ENCODE data around the gene AGRP. TPM values are rescaled to one million over a fixed set of nuclear protein-coding genes. Genes with fewer than 3 reads are reported as not detected.
"Not testable (repeated sequence)": the region's sequence is repeated elsewhere in the genome, so short reads cannot be mapped to it uniquely, and the experiment has no call there.

Gene AGRP
- polyA plus RNA-seq, 1 experiment = not detected

- POLR2A ChIA-PET = no interaction called here
- CTCF ChIA-PET = interaction anchor here (0.7 to 4.1 kb wide), 4 partner anchors 9 to 122 kb away, joined by 3 to 20 read pairs (median 8); partner anchors contain the start of gene ATP6V0D1
- Histone ChIP-seq H3K36me3 (ENCODE audit: control insufficient read depth, insufficient read depth, low read length) (no peaks in the 10 kb centered on the region), H3K27me3 (ENCODE audit: control insufficient read depth, insufficient read depth, low read length) (no peaks in the 10 kb centered on the region), H3K4me3 (ENCODE audit: low read depth, low read length) (no peak overlapping the region)
- TF ChIP-seq, protein P1, sequence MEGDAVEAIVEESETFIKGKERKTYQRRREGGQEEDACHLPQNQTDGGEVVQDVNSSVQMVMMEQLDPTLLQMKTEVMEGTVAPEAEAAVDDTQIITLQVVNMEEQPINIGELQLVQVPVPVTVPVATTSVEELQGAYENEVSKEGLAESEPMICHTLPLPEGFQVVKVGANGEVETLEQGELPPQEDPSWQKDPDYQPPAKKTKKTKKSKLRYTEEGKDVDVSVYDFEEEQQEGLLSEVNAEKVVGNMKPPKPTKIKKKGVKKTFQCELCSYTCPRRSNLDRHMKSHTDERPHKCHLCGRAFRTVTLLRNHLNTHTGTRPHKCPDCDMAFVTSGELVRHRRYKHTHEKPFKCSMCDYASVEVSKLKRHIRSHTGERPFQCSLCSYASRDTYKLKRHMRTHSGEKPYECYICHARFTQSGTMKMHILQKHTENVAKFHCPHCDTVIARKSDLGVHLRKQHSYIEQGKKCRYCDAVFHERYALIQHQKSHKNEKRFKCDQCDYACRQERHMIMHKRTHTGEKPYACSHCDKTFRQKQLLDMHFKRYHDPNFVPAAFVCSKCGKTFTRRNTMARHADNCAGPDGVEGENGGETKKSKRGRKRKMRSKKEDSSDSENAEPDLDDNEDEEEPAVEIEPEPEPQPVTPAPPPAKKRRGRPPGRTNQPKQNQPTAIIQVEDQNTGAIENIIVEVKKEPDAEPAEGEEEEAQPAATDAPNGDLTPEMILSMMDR (IDR thresholded peaks at IDR 0.05; ENCODE audit: insufficient read depth, low read depth, low read length) = no peak
- DNase-seq (ENCODE audit: low read depth) = no peak
Observed at GRCh38 chr16:67504031-67505021, 21.0 kb upstream of the AGRP start.

- POLR2A ChIA-PET = no interaction called here
- CTCF ChIA-PET = interaction anchor here (0.5 to 6.1 kb wide), 3 partner anchors 15 to 395 kb away, joined by 3 to 34 read pairs (median 7); no protein-coding TSS in a partner anchor
- DNase-seq (ENCODE audit: low read depth) = no peak
Observed at GRCh38 chr16:67499106-67499505, 15.8 kb upstream of the AGRP start.

GRCh38 chr16:67490335-67491096, 7.2 kb upstream of the AGRP start:
- ChIA-PET POLR2A (no interaction called here), CTCF (interaction anchor here (0.6 to 4.1 kb wide), 7 partner anchors 8 to 305 kb away, joined by 3 to 27 read pairs (median 5); partner anchors contain the start of genes ATP6V0D1 and CARMIL2)
- TF ChIP-seq, protein P1 (IDR thresholded peaks at IDR 0.05; ENCODE audit: insufficient read depth, low read depth, low read length) = no peak
- Histone ChIP-seq H3K4me3 (ENCODE audit: low read depth, low read length) (no peak overlapping the region), H3K36me3 (ENCODE audit: control insufficient read depth, insufficient read depth, low read length) (no peaks in the 10 kb centered on the region), H3K27me3 (ENCODE audit: control insufficient read depth, insufficient read depth, low read length) (no peaks in the 10 kb centered on the region)
- no peak for DNase-seq (ENCODE audit: low read depth)

More at GRCh38 chr16:67499106-67499505, 15.8 kb upstream of the AGRP start:
- H3K27me3 ChIP-seq (ENCODE audit: control insufficient read depth, insufficient read depth, low read length) = no peaks in the 10 kb centered on the region
- TF ChIP-seq, protein P1 (IDR thresholded peaks at IDR 0.05; ENCODE audit: insufficient read depth, low read depth, low read length) = no peak
- H3K36me3 ChIP-seq (ENCODE audit: control insufficient read depth, insufficient read depth, low read length) = no peaks in the 10 kb centered on the region
- H3K4me3 ChIP-seq (ENCODE audit: low read depth, low read length) = no peak overlapping the region

DNA sequence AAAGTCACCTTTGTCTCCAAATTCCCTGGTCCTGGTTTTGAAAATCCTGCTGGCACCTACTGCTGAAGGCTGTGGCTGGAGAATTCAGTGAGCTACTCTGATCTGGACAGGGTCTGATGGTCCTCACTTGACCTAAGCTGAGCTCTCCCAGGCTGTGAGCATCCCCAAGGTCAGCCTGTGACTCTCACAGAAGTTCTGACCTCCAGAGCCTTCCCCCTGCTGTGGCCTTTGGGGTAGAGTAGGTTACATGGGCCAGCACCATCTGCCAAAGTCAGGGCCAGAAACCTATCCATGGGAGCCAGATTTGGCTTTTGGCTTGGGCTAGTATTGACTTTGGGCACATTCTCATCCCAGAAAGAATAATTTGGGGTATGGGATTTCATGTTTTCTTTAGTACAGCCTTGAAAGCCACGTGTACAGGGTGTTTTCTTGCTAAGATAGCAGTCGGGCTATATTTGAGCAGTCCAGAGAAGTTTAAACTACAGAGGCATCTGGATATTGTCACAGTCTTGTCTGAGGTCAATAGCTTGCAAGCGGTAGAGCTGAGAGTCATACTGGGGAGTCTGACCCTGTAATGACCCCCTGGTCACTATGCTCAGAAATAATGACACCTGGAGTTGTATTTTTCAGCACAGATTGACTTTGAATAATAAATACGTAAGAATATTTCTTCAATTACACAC, 6.2 kb upstream of the AGRP start:
- ChIA-PET CTCF (interaction anchor here (0.8 to 4.1 kb wide), 8 partner anchors 7 to 304 kb away, joined by 3 to 27 read pairs (median 4); partner anchors contain the start of genes ATP6V0D1 and CARMIL2), POLR2A (no interaction called here)
- Histone ChIP-seq H3K27me3 (ENCODE audit: control insufficient read depth, insufficient read depth, low read length) (no peaks in the 10 kb centered on the region), H3K4me3 (ENCODE audit: low read depth, low read length) (no peak overlapping the region), H3K36me3 (ENCODE audit: control insufficient read depth, insufficient read depth, low read length) (no peaks in the 10 kb centered on the region)
- TF ChIP-seq, protein P1 (IDR thresholded peaks at IDR 0.05; ENCODE audit: insufficient read depth, low read depth, low read length) = no peak
- DNase-seq (ENCODE audit: low read depth) = no peak

- H3K36me3 ChIP-seq (ENCODE audit: control insufficient read depth, insufficient read depth, low read length); H3K4me3 ChIP-seq (ENCODE audit: low read depth, low read length); DNase-seq (ENCODE audit: low read depth); H3K27me3 ChIP-seq (ENCODE audit: control insufficient read depth, insufficient read depth, low read length); POLR2A ChIA-PET: not testable (repeated sequence)
- CTCF ChIA-PET = interaction anchor here (0.6 to 8.8 kb wide), 3 partner anchors 16 to 33 kb away, joined by 4 to 63 read pairs (median 27); no protein-coding TSS in a partner anchor
Observed at GRCh38 chr16:67487561-67487960, 4.2 kb upstream of the AGRP start.
